Suprapubic skin (tissue), 4 donors: ENCODE results near the gene MINPP1. TPM values are rescaled to one million over a fixed set of nuclear protein-coding genes. Genes with fewer than 3 reads are reported as not detected.

Experiments used
- DNase-seq, 2 donors: peaks; one replicate each; pipeline ENCODE4 v3.0.0-alpha.2; 2019; ENCODE audit warnings: low spot score in 2 of 2
- H3K27ac ChIP-seq: fragments of 200-600 bp; sonication (generic); one replicate; pipeline ENCODE4 v1.5.1; 2019
- H3K27me3 ChIP-seq: fragments of 200-600 bp; sonication (generic); one replicate; pipeline ENCODE4 v1.5.1; 2019
- H3K36me3 ChIP-seq: fragments of 200-600 bp; sonication (generic); one replicate; pipeline ENCODE4 v1.5.1; 2019
- H3K4me1 ChIP-seq: fragments of 200-600 bp; sonication (generic); one replicate; pipeline ENCODE4 v1.5.1; 2019
- H3K4me3 ChIP-seq: fragments of 200-600 bp; sonication (generic); one replicate; pipeline ENCODE4 v1.5.1; 2019; ENCODE audit warnings: mild to moderate bottlenecking
- H3K9me3 ChIP-seq: fragments of 200-600 bp; sonication (generic); one replicate; pipeline ENCODE4 v1.5.1; 2019
- CTCF ChIP-seq, 2 donors: fragments of 200-600 bp in 1 of 2; fragments of 450-650 bp in 1 of 2; sonication (generic) in 1 of 2; IDR thresholded peaks; one replicate each; pipeline ENCODE4 v1.5.1; 2016 to 2019; ENCODE audit warnings: antibody characterized with exemption in 2 of 2, mild to moderate bottlenecking in 1 of 2, moderate library complexity in 1 of 2
- EP300 ChIP-seq: sonication (generic); formaldehyde crosslinking; IDR thresholded peaks from one replicate; pipeline ENCODE4 v1.6.1; 2017; ENCODE audit warnings: antibody characterized with exemption
- POLR2A ChIP-seq, 2 donors: fragments of 450-650 bp; IDR thresholded peaks; one replicate each; pipeline ENCODE4 v1.6.1; 2017; ENCODE audit warnings: antibody characterized with exemption in 2 of 2, mild to moderate bottlenecking in 2 of 2, moderate library complexity in 2 of 2
- POLR2AphosphoS5 ChIP-seq, 3 donors: sonication (generic); formaldehyde crosslinking; IDR thresholded peaks; one replicate each; pipeline ENCODE4 v1.6.1; 2017; ENCODE audit warnings: antibody characterized with exemption in 3 of 3
- WGBS: methylation state at CpG from one replicate; pipeline ENCODE4 v1.1.5; 2018; 5-methylcytosine and 5-hydroxymethylcytosine counted together
- total RNA-seq, 4 donors: library from RNA; depleted of rRNA; stranded (reverse); fragments of >200 nt; gene quantifications; one replicate each; pipeline ENCODE4 v1.1.0, GENCODE V29; 2016

MINPP1 gene
- total RNA-seq, 4 donors from 2014 or later = 7.7 to 19.3 (median 15.2) TPM

- peaks cover 11% of the 10 kb centered on the region for H3K4me1 ChIP-seq
- TF ChIP-seq EP300 (no peak), POLR2AphosphoS5 (IDR thresholded peaks at IDR 0.05) (no peak), CTCF (IDR thresholded peaks at IDR 0.05) (no peak), POLR2A (IDR thresholded peaks at IDR 0.05) (no peak)
- DNase-seq = no peak
- peaks cover 10% of the 10 kb centered on the region for H3K36me3 ChIP-seq
- no peak overlapping the region for H3K4me3 ChIP-seq
- no peak overlapping the region for H3K27ac ChIP-seq
- no peaks in the 10 kb centered on the region for H3K9me3 ChIP-seq
- WGBS = 80% methylated on average over 3 of the region's 3 CpGs
- no peaks in the 10 kb centered on the region for H3K27me3 ChIP-seq
Measured at GRCh38 chr10:87506956-87507355, 2.3 kb downstream of the MINPP1 start.

- peaks cover 12% of the 10 kb centered on the region for H3K36me3 ChIP-seq
- DNase-seq = no peak
- TF ChIP-seq POLR2A (IDR thresholded peaks at IDR 0.05) (no peak), EP300 (no peak)
- H3K27ac ChIP-seq = no peak overlapping the region
- no peaks in the 10 kb centered on the region for H3K9me3 ChIP-seq
- peaks cover 11% of the 10 kb centered on the region for H3K4me1 ChIP-seq
- no peak overlapping the region for H3K4me3 ChIP-seq
- 88% methylated on average over 5 of the region's 5 CpGs for WGBS
- H3K27me3 ChIP-seq = no peaks in the 10 kb centered on the region
Measured at GRCh38 chr10:87507879-87508483, 3.3 kb downstream of the MINPP1 start.

DNA sequence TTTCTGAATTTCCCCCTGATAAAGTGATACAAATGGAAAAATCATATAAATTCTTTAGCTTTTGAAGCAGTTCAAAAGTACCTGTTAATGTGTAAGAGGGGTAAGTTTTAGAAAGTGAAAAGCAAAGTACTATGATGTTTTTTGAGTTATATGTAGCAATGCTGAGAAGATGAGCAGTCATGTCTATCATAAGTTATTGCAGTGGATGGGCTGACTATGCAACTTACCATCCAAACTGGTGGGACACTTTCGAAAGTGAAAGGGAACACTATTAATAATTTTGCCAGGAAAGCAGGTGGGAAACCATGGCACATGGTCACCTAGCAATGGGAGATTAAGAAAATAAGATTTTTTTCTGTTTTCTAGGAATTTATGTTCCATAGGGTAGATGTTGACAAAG, 4.1 kb downstream of the MINPP1 start:
- Histone ChIP-seq H3K27me3 (no peaks in the 10 kb centered on the region), H3K27ac (no peak overlapping the region), H3K36me3 (peaks cover 20% of the 10 kb centered on the region), H3K4me1 (peaks cover 11% of the 10 kb centered on the region), H3K4me3 (no peak overlapping the region), H3K9me3 (no peaks in the 10 kb centered on the region)
- 93% methylated on average over 1 of the region's 1 CpG for WGBS
- TF ChIP-seq POLR2A (IDR thresholded peaks at IDR 0.05) = no peak
- no peak for TF ChIP-seq CTCF (IDR thresholded peaks at IDR 0.05)
- TF ChIP-seq EP300 = no peak
- no peak for TF ChIP-seq POLR2AphosphoS5 (IDR thresholded peaks at IDR 0.05)
- DNase-seq = no peak

- no peak overlapping the region for H3K27ac ChIP-seq
- no peak overlapping the region for H3K4me3 ChIP-seq
- TF ChIP-seq CTCF (IDR thresholded peaks at IDR 0.05) = no peak
- 88% methylated on average over 3 of the region's 3 CpGs for WGBS
- H3K36me3 ChIP-seq = peaks cover 32% of the 10 kb centered on the region
- H3K4me1 ChIP-seq = peaks cover 11% of the 10 kb centered on the region
- no peaks in the 10 kb centered on the region for H3K9me3 ChIP-seq
- no peaks in the 10 kb centered on the region for H3K27me3 ChIP-seq
- no peak for DNase-seq
Measured at GRCh38 chr10:87510025-87510424, 5.3 kb downstream of the MINPP1 start.

- 91% methylated on average over 3 of the region's 3 CpGs for WGBS
- no peak for TF ChIP-seq POLR2AphosphoS5 (IDR thresholded peaks at IDR 0.05)
- no peak for TF ChIP-seq POLR2A (IDR thresholded peaks at IDR 0.05)
- peaks cover 35% of the 10 kb centered on the region for H3K36me3 ChIP-seq
Measured at GRCh38 chr10:87511526-87511925, 6.8 kb downstream of the MINPP1 start.

DNA sequence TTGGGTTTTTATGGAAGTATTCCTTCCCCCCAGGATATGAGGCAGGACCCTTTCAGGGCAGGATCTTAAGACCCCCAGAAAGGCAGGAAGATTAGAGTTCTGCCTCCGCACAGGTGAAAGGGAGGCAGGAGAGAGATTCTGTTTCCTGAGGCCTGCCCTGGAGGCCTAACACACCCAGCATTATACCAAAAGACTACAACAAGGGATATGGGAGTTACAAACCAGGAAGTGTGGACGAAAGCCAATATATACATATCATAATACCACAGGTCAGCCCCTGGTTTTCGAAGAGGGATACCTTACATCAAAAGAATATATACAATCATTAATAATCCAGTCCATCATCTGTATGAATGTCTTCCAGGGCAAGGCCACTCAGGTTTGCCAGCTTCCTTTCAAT, 14.2 kb downstream of the MINPP1 start:
- Histone ChIP-seq H3K27ac (no peak overlapping the region), H3K36me3 (peaks cover 25% of the 10 kb centered on the region), H3K4me1 (no peaks in the 10 kb centered on the region), H3K27me3 (no peaks in the 10 kb centered on the region), H3K9me3 (no peaks in the 10 kb centered on the region), H3K4me3 (no peak overlapping the region)
- DNase-seq = no peak
- 96% methylated on average over 3 of the region's 3 CpGs for WGBS
- no peak for TF ChIP-seq POLR2AphosphoS5 (IDR thresholded peaks at IDR 0.05)

More at GRCh38 chr10:87511526-87511925, 6.8 kb downstream of the MINPP1 start:
- Histone ChIP-seq H3K4me3 (no peak overlapping the region), H3K27ac (no peak overlapping the region), H3K4me1 (peaks cover 4% of the 10 kb centered on the region), H3K27me3 (no peaks in the 10 kb centered on the region), H3K9me3 (no peaks in the 10 kb centered on the region)
- no peak for DNase-seq

GRCh38 chr10:87519582-87519981, 14.9 kb downstream of the MINPP1 start:
- WGBS = 99% methylated on average over 2 of the region's 2 CpGs
- H3K4me1 ChIP-seq = no peaks in the 10 kb centered on the region
- no peak for DNase-seq
- peaks cover 18% of the 10 kb centered on the region for H3K36me3 ChIP-seq
- no peaks in the 10 kb centered on the region for H3K27me3 ChIP-seq
- TF ChIP-seq EP300 = no peak
- TF ChIP-seq POLR2AphosphoS5 (IDR thresholded peaks at IDR 0.05) = no peak
- TF ChIP-seq CTCF (IDR thresholded peaks at IDR 0.05) = no peak
- TF ChIP-seq POLR2A (IDR thresholded peaks at IDR 0.05) = no peak
- H3K9me3 ChIP-seq = no peaks in the 10 kb centered on the region
- H3K27ac ChIP-seq = no peak overlapping the region
- no peak overlapping the region for H3K4me3 ChIP-seq
